Measurements from ENCODE around the gene MAN2B2.

DNA sequence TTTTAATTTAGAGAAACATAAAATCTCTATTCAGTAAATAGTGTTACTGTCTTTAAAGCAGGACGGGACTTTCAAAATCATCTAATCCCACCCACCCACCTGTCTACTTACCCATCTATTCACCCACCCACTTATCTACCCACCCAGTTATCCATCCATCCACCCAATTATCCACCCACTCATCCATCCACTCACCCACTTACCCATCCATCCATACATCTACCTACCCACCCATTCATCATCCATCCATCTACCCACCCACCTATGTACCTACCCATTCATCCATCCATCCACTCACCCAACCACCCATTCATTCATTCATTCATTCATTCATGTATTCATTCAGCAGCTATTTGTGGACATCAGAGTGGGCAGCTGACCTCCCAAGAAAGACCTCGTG is 30.6 kb downstream of the MAN2B2 start:
- TF ChIP-seq, protein P1, sequence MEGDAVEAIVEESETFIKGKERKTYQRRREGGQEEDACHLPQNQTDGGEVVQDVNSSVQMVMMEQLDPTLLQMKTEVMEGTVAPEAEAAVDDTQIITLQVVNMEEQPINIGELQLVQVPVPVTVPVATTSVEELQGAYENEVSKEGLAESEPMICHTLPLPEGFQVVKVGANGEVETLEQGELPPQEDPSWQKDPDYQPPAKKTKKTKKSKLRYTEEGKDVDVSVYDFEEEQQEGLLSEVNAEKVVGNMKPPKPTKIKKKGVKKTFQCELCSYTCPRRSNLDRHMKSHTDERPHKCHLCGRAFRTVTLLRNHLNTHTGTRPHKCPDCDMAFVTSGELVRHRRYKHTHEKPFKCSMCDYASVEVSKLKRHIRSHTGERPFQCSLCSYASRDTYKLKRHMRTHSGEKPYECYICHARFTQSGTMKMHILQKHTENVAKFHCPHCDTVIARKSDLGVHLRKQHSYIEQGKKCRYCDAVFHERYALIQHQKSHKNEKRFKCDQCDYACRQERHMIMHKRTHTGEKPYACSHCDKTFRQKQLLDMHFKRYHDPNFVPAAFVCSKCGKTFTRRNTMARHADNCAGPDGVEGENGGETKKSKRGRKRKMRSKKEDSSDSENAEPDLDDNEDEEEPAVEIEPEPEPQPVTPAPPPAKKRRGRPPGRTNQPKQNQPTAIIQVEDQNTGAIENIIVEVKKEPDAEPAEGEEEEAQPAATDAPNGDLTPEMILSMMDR (IDR thresholded peaks at IDR 0.05), result no peak
- TF ChIP-seq POLR2A (IDR thresholded peaks at IDR 0.05), result no peak
